MM.1S (cell line): Measurements from ENCODE around the gene VCL.
"Not testable (repeated sequence)": the region's sequence is repeated elsewhere in the genome, so short reads cannot be mapped to it uniquely, and the experiment has no call there.

Experiments used
- EZH2 ChIP-seq: fragments of 300-600 bp; sonication (generic); optimal IDR thresholded peaks from 2 replicates; pipeline ENCODE3; 2017; ENCODE audit warnings: low read depth, mild to moderate bottlenecking, antibody characterized with exemption, low read length, mixed read lengths
- TF ChIP-seq, protein P1 (sequence below): fragments of 300-600 bp; sonication (generic); IDR thresholded peaks from 2 replicates; pipeline ENCODE4 v1.5.1; 2016; ENCODE audit warnings: antibody characterized with exemption, low read length, mixed read lengths

DNA sequence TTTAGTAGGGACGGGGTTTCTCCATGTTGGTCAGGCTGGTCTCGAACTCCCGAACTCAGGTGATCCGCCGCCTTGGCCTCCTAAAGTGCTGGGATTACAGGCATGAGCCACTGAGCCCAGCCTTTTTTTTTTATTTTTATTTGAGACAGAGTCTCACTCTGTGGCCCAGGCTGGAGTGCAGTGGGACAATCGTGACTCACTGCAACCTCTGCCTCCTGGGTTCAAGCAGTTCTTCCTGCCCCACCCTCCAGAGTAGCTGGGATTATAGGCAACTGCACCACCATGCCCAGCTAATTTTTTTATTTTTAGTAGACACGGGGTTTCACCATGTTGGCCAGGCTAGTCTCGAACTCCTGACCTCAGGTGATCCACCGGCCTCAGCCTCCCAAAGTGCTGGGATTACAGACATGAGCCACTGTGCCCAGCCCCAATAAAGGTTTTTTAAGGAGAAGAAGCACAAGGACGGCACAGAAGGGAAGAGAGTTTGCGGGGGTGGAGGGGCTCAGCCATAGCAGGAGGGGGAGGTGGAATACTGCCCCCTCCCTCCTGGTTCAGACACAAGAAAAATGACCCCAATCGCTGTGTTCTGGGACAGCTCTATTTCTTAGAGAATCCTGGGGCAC, 32.5 kb upstream of the VCL start:
- TF ChIP-seq, protein P1, sequence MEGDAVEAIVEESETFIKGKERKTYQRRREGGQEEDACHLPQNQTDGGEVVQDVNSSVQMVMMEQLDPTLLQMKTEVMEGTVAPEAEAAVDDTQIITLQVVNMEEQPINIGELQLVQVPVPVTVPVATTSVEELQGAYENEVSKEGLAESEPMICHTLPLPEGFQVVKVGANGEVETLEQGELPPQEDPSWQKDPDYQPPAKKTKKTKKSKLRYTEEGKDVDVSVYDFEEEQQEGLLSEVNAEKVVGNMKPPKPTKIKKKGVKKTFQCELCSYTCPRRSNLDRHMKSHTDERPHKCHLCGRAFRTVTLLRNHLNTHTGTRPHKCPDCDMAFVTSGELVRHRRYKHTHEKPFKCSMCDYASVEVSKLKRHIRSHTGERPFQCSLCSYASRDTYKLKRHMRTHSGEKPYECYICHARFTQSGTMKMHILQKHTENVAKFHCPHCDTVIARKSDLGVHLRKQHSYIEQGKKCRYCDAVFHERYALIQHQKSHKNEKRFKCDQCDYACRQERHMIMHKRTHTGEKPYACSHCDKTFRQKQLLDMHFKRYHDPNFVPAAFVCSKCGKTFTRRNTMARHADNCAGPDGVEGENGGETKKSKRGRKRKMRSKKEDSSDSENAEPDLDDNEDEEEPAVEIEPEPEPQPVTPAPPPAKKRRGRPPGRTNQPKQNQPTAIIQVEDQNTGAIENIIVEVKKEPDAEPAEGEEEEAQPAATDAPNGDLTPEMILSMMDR = not testable (repeated sequence)
- TF ChIP-seq EZH2 = not testable (repeated sequence)
